Testis (tissue), 3 donors: ENCODE measurements around the gene DENND1C. TPM values are rescaled to one million over a fixed set of nuclear protein-coding genes. Genes with fewer than 3 reads are reported as not detected.
A peak's percentile ranks its signal among the peaks of the same experiment; 100 is the strongest.
"Not testable (repeated sequence)": the region's sequence is repeated elsewhere in the genome, so short reads cannot be mapped to it uniquely, and the experiment has no call there.

Source experiments
- DNase-seq: peaks from one replicate; pipeline ENCODE4 v3.0.0-alpha.2; 2019
- H3K27ac ChIP-seq, 2 donors: fragments of 200-600 bp; sonication (generic); one replicate each; pipeline ENCODE4 v1.5.1; 2019
- H3K27me3 ChIP-seq: fragments of 200-600 bp; sonication (generic); one replicate; pipeline ENCODE4 v1.5.1; 2019
- H3K36me3 ChIP-seq: fragments of 200-600 bp; sonication (generic); one replicate; pipeline ENCODE4 v1.5.1; 2017; ENCODE audit warnings: low read depth; ENCODE audit errors: missing control alignments
- H3K4me1 ChIP-seq: fragments of 200-600 bp; sonication (generic); one replicate; pipeline ENCODE4 v1.5.1; 2019
- H3K4me3 ChIP-seq, 2 donors: fragments of 200-600 bp; sonication (generic); one replicate each; pipeline ENCODE4 v1.5.1; 2017 to 2019
- H3K9me3 ChIP-seq: fragments of 200-600 bp; sonication (generic); one replicate; pipeline ENCODE4 v1.5.1; 2017
- CTCF ChIP-seq, 3 experiments: fragments of 450-650 bp in 2 of 3; fragments of 200-600 bp in 1 of 3; sonication (generic) in 1 of 3; IDR thresholded peaks; one replicate each; pipeline ENCODE4 v1.5.1; 2016 to 2019; ENCODE audit warnings: antibody characterized with exemption in 3 of 3, mild to moderate bottlenecking in 2 of 3, moderate library complexity in 1 of 3
- POLR2A ChIP-seq: fragments of 450-650 bp; IDR thresholded peaks from one replicate; pipeline ENCODE4 v1.6.1; 2017; ENCODE audit warnings: antibody characterized with exemption, mild to moderate bottlenecking, moderate library complexity
- WGBS, 2 donors: methylation state at CpG; one replicate each; pipeline ENCODE4 v1.1.5; 2018; 5-methylcytosine and 5-hydroxymethylcytosine counted together
- intact Hi-C: fragments of 100-400 bp; cut with DNase I; formaldehyde crosslinking; loops from one replicate; pipeline ENCODE4 v1.15.1; 2023; ENCODE audit warnings: low total_unique reads
- polyA plus RNA-seq: library from polyadenylated mRNA; stranded (reverse); fragments of 350-450 nt; fragmentation: Illumina TruSeq; extraction: RNeasy Lipid Tissue Mini Kit (QIAGEN cat#74804); gene quantifications from one replicate; pipeline ENCODE4 v1.2.3, GENCODE V29; 2014; ENCODE audit warnings: low read depth, low replicate concordance; ENCODE audit not compliant: insufficient read depth
- total RNA-seq, 2 donors: library from RNA; depleted of rRNA; stranded (reverse); fragments of >200 nt; gene quantifications; one replicate each; pipeline ENCODE4 v1.2.3, GENCODE V29; 2016

Gene DENND1C
- total and polyA plus RNA-seq, 3 donors from 2014 or later, result 1.9 to 3.2 (median 2.9) TPM

- intact Hi-C loops, result loop anchor here (5.0 kb wide), 1 partner anchor 117 kb away; no protein-coding TSS in a partner anchor
- no peak for TF ChIP-seq POLR2A
- TF ChIP-seq CTCF (IDR thresholded peaks at IDR 0.05), result no peak
- 78 to 84% methylated on average over 13 to 14 of the region's 15 CpGs for WGBS, 2 donors
Observed at GRCh38 chr19:6514926-6515544, 33.4 kb upstream of the DENND1C start.

GRCh38 chr19:6514089-6514488, 32.5 kb upstream of the DENND1C start:
- intact Hi-C loops, result no loop called here
- peaks cover 12% of the 10 kb centered on the region for H3K4me1 ChIP-seq
- no peaks in the 10 kb centered on the region for H3K27me3 ChIP-seq
- H3K36me3 ChIP-seq, result no peaks in the 10 kb centered on the region
- H3K9me3 ChIP-seq, result no peaks in the 10 kb centered on the region
- H3K4me3 ChIP-seq, result no peak overlapping the region
- no peak for DNase-seq
- no peak overlapping the region for H3K27ac ChIP-seq
- 56 to 69% methylated on average over 8 to 9 of the region's 9 CpGs for WGBS, 2 donors
- TF ChIP-seq CTCF (IDR thresholded peaks at IDR 0.05) (no peak), POLR2A (no peak)

More at GRCh38 chr19:6514926-6515544, 33.4 kb upstream of the DENND1C start:
- Histone ChIP-seq H3K36me3 (no peaks in the 10 kb centered on the region), H3K4me1 (peaks cover 5% of the 10 kb centered on the region), H3K27ac (no peak overlapping the region), H3K27me3 (no peaks in the 10 kb centered on the region), H3K9me3 (no peaks in the 10 kb centered on the region), H3K4me3 (no peak overlapping the region)
- DNase-seq, result no peak

GRCh38 chr19:6510618-6511017, 29.0 kb upstream of the DENND1C start:
- intact Hi-C loops, result no loop called here
- 70 to 83% methylated on average over 7 of the region's 7 CpGs for WGBS, 2 donors
- H3K27ac ChIP-seq, result peak overlapping the region in 1 of 2 donors; percentile 33

GRCh38 chr19:6509118-6509971, 27.8 kb upstream of the DENND1C start:
- no peaks in the 10 kb centered on the region for H3K36me3 ChIP-seq
- peaks cover 22% of the 10 kb centered on the region for H3K4me1 ChIP-seq
- peak; percentile 94 for DNase-seq
- H3K27me3 ChIP-seq, result no peaks in the 10 kb centered on the region
- no peak overlapping the region for H3K4me3 ChIP-seq
- H3K9me3 ChIP-seq, result no peaks in the 10 kb centered on the region
- intact Hi-C loops, result no loop called here
- WGBS, 2 donors, result 48 to 52% methylated on average over 17 to 20 of the region's 20 CpGs
- TF ChIP-seq CTCF (IDR thresholded peaks at IDR 0.05) (no peak), POLR2A (no peak)
- peak overlapping the region; percentile 55 to 75 for H3K27ac ChIP-seq

More at GRCh38 chr19:6510618-6511017, 29.0 kb upstream of the DENND1C start:
- Histone ChIP-seq H3K9me3 (no peaks in the 10 kb centered on the region), H3K4me3 (no peak overlapping the region), H3K4me1 (peaks cover 21% of the 10 kb centered on the region), H3K36me3 (no peaks in the 10 kb centered on the region), H3K27me3 (no peaks in the 10 kb centered on the region)
- no peak for DNase-seq
- TF ChIP-seq CTCF (IDR thresholded peaks at IDR 0.05) (no peak), POLR2A (no peak)

GRCh38 chr19:6508028-6508771, 26.6 kb upstream of the DENND1C start:
- H3K9me3 ChIP-seq, H3K4me3 ChIP-seq, intact Hi-C loops, H3K27me3 ChIP-seq, DNase-seq, H3K36me3 ChIP-seq: not testable (repeated sequence)
- WGBS, 2 donors, result 85 to 90% methylated on average over 9 of the region's 9 CpGs
- Histone ChIP-seq H3K4me1 (peaks cover 28% of the 10 kb centered on the region), H3K27ac (peak overlapping the region; percentile 55 to 75)
